Measurements from ENCODE around the gene MGME1. TPM values are rescaled to one million over a fixed set of nuclear protein-coding genes. Genes with fewer than 3 reads are reported as not detected.

MGME1 gene
- total and polyA plus RNA-seq, 9 of the 15 experiments (the other 6 are each of a cell fraction or from before 2014, with no cell fraction given) = 13.4 to 45.1 (median 30.6) TPM

DNA sequence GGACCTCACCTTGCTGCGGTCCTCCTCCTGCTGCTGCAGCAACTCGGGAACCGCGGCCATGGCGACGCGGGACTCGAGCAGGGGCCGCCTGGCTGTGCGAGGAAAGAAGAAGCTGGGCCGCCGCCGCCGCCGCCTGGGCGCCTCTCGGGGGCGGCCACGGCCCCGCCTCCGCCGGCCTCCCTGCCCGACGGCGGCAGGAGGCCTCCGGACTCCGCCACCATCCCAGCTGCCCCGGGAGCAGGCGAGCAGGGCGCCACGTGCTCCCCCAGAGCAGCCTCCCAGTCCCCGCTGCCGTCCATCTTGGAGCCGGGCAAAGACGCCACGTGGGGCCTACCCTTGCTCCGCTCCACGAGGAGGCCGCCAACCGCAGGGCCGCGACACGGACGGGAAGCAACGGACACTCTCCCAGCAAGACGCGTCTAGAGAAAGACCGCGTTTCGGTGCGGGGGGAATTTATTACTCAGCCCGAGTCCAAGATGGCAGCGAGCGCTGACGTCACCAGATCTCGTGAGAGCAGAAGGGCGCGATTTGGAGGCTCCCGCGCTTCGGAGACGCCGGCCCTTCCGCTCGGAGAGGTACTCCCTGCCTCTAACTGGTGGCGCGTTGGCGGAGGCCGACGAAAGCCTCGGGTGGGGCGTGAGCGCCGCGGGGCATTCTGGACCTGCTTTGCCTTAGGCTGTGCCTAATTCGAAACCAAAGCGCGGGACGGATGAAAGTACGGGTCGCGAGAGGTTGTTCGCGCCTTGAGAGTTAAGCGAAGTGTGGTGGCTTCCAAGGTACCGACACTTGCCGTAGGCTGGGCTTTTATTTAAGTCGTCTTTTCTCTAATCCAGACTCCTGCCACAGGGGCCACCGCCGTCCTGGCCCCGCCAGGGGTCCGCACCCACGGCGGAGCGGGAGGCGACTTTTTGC, at the start of gene MGME1, which contains the start of gene SNX5 (continued):
- TF ChIP-seq HDAC3 (IDR thresholded peaks at IDR 0.05; ENCODE audit: borderline replicate concordance, partially characterized antibody) = no peak
- TF ChIP-seq, protein P1, sequence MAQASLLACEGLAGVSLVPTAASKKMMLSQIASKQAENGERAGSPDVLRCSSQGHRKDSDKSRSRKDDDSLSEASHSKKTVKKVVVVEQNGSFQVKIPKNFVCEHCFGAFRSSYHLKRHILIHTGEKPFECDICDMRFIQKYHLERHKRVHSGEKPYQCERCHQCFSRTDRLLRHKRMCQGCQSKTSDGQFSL (CRISPR knock-in tag; IDR thresholded peaks at IDR 0.05) = peak; percentile 85
- TF ChIP-seq, protein P1 (tag; IDR thresholded peaks at IDR 0.05) = no peak
- no peak for TF ChIP-seq PRPF4 (IDR thresholded peaks at IDR 0.05; ENCODE audit: insufficient read depth, low read depth, low read length, poor library complexity, severe bottlenecking)
- no peak for TF ChIP-seq RBM15 (IDR thresholded peaks at IDR 0.05; ENCODE audit: insufficient read depth, low read length)
- no peak for TF ChIP-seq CBX3 (IDR thresholded peaks at IDR 0.05; ENCODE audit: borderline replicate concordance in 1 of 2, low read length in 2 of 2)
- TF ChIP-seq, protein P2, sequence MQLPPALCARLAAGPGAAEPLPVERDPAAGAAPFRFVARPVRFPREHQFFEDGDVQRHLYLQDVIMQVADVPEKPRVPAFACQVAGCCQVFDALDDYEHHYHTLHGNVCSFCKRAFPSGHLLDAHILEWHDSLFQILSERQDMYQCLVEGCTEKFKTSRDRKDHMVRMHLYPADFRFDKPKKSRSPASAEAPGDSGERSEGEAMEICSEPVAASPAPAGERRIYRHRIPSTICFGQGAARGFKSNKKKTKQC (CRISPR knock-in tag; IDR thresholded peaks at IDR 0.05) = peak; percentile 78; the same call in 1 of the 2 replicates
- no peak for TF ChIP-seq PCBP1 (IDR thresholded peaks at IDR 0.05; ENCODE audit: low read depth, low read length, poor library complexity, severe bottlenecking)
- peak; percentile 76 for TF ChIP-seq NR2C1 (IDR thresholded peaks at IDR 0.05)
- TF ChIP-seq NR2C1 (tag; IDR thresholded peaks at IDR 0.05) = no peak
- no peak for TF ChIP-seq BRF1 (IDR thresholded peaks at IDR 0.05; ENCODE audit: borderline replicate concordance, extremely low read depth, insufficient read length)
- TF ChIP-seq HDGF (IDR thresholded peaks at IDR 0.05) = no peak
- TF ChIP-seq RBM39 (optimal IDR thresholded peaks at IDR 0.05; ENCODE audit: low read depth, low read length) = no peak
- TF ChIP-seq, protein P3, sequence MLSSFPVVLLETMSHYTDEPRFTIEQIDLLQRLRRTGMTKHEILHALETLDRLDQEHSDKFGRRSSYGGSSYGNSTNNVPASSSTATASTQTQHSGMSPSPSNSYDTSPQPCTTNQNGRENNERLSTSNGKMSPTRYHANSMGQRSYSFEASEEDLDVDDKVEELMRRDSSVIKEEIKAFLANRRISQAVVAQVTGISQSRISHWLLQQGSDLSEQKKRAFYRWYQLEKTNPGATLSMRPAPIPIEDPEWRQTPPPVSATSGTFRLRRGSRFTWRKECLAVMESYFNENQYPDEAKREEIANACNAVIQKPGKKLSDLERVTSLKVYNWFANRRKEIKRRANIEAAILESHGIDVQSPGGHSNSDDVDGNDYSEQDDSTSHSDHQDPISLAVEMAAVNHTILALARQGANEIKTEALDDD (IDR thresholded peaks at IDR 0.05) = 0 out of 2 replicates have a peak, but pooled peaks have one; percentile 17
- no peak for TF ChIP-seq ZSCAN32 (CRISPR knock-in tag; IDR thresholded peaks at IDR 0.05)
- no peak for TF ChIP-seq ZNF79 (CRISPR knock-in tag; IDR thresholded peaks at IDR 0.05; ENCODE audit: low read depth)
- TF ChIP-seq ZBED1 (IDR thresholded peaks at IDR 0.05) = no peak
- no peak for TF ChIP-seq HNRNPUL1 (IDR thresholded peaks at IDR 0.05; ENCODE audit: low read length)
- peak; percentile 97 for TF ChIP-seq CREM (IDR thresholded peaks at IDR 0.05; ENCODE audit: low read depth)
- no peak for TF ChIP-seq ZNF239 (CRISPR knock-in tag; IDR thresholded peaks at IDR 0.05)
- TF ChIP-seq GATAD2A (IDR thresholded peaks at IDR 0.05) = no peak
- TF ChIP-seq, protein P4, sequence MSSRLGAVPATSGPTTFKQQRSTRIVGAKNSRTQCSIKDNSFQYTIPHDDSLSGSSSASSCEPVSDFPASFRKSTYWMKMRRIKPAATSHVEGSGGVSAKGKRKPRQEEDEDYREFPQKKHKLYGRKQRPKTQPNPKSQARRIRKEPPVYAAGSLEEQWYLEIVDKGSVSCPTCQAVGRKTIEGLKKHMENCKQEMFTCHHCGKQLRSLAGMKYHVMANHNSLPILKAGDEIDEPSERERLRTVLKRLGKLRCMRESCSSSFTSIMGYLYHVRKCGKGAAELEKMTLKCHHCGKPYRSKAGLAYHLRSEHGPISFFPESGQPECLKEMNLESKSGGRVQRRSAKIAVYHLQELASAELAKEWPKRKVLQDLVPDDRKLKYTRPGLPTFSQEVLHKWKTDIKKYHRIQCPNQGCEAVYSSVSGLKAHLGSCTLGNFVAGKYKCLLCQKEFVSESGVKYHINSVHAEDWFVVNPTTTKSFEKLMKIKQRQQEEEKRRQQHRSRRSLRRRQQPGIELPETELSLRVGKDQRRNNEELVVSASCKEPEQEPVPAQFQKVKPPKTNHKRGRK (tag; IDR thresholded peaks at IDR 0.05) = no peak
- TF ChIP-seq, protein P5, sequence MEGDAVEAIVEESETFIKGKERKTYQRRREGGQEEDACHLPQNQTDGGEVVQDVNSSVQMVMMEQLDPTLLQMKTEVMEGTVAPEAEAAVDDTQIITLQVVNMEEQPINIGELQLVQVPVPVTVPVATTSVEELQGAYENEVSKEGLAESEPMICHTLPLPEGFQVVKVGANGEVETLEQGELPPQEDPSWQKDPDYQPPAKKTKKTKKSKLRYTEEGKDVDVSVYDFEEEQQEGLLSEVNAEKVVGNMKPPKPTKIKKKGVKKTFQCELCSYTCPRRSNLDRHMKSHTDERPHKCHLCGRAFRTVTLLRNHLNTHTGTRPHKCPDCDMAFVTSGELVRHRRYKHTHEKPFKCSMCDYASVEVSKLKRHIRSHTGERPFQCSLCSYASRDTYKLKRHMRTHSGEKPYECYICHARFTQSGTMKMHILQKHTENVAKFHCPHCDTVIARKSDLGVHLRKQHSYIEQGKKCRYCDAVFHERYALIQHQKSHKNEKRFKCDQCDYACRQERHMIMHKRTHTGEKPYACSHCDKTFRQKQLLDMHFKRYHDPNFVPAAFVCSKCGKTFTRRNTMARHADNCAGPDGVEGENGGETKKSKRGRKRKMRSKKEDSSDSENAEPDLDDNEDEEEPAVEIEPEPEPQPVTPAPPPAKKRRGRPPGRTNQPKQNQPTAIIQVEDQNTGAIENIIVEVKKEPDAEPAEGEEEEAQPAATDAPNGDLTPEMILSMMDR (IDR thresholded peaks at IDR 0.05 in 2 of 3, conservative IDR thresholded peaks at IDR 0.05 in 1 of 3; ENCODE audit: insufficient read depth in 2 of 3, low read depth in 1 of 3, low read length in 3 of 3) = no peak
